ENCODE results near the gene IPO13.

The IPO13 gene

GRCh38 chr1:43974443-43975248 lies 27.9 kb downstream of the IPO13 start, which contains the start of gene ATP6V0B:
TSS of gene ATP6V0B (plus strand) at chr1:43974960. CDS start at chr1:43975041, 81 bp downstream.
- DNase-seq (ENCODE audit: low read depth in 2 of 2) = peak; percentile 92 to 97

GRCh38 chr1:43975249-43975961 lies 28.7 kb downstream of the IPO13 start:
- DNase-seq (ENCODE audit: low read depth in 2 of 2) = no peak

GRCh38 chr1:43976045-43976444 lies 29.3 kb downstream of the IPO13 start:
- no peak for DNase-seq (ENCODE audit: low read depth in 2 of 2)

- DNase-seq (ENCODE audit: low read depth in 2 of 2) = no peak
These were observed 30.1 kb downstream of the IPO13 start for GRCh38 chr1:43976890-43977289.

- no peak for DNase-seq (ENCODE audit: low read depth in 2 of 2)
These were observed 30.9 kb downstream of the IPO13 start for GRCh38 chr1:43977376-43978263.

- DNase-seq (ENCODE audit: low read depth in 2 of 2) = no peak
These were observed 31.5 kb downstream of the IPO13 start for GRCh38 chr1:43978264-43978550.

- DNase-seq (ENCODE audit: low read depth in 2 of 2) = peak in 1 of 2 donors; percentile 25
These were observed 32.0 kb downstream of the IPO13 start, which contains the start of gene B4GALT2 for GRCh38 chr1:43978551-43979260. TSS of gene B4GALT2 (plus strand) at chr1:43979210. CDS start at chr1:43981161, 1,951 bp downstream.

GRCh38 chr1:43979261-43979527 lies 32.4 kb downstream of the IPO13 start:
- no peak for DNase-seq (ENCODE audit: low read depth in 2 of 2)

GRCh38 chr1:43979528-43980254 lies 32.9 kb downstream of the IPO13 start:
- DNase-seq (ENCODE audit: low read depth in 2 of 2) = no peak

- no peak for DNase-seq (ENCODE audit: low read depth in 2 of 2)
These were observed 33.7 kb downstream of the IPO13 start for GRCh38 chr1:43980255-43981134.

GRCh38 chr1:43981135-43981491 lies 34.4 kb downstream of the IPO13 start:
- DNase-seq (ENCODE audit: low read depth in 2 of 2) = no peak

- no peak for DNase-seq (ENCODE audit: low read depth in 2 of 2)
These were observed 34.9 kb downstream of the IPO13 start for GRCh38 chr1:43981636-43982035.

GRCh38 chr1:43982241-43982640 lies 35.5 kb downstream of the IPO13 start:
- no peak for DNase-seq (ENCODE audit: low read depth in 2 of 2)

- no peak for DNase-seq (ENCODE audit: low read depth in 2 of 2)
These were observed 36.1 kb downstream of the IPO13 start for GRCh38 chr1:43982808-43983207.

GRCh38 chr1:43983253-43983899 lies 36.6 kb downstream of the IPO13 start:
- no peak for DNase-seq (ENCODE audit: low read depth in 2 of 2)

GRCh38 chr1:43984855-43985254 lies 38.1 kb downstream of the IPO13 start:
- DNase-seq (ENCODE audit: low read depth in 2 of 2) = no peak

- no peak for DNase-seq (ENCODE audit: low read depth in 2 of 2)
These were observed 39.3 kb downstream of the IPO13 start for GRCh38 chr1:43985984-43986595.

- DNase-seq (ENCODE audit: low read depth in 2 of 2) = no peak
These were observed 40.0 kb downstream of the IPO13 start for GRCh38 chr1:43986712-43987111.

All from activated CD4-positive, alpha-beta T cell treated with anti-CD3 and anti-CD28 coated beads for 24 hours (primary cell).